Smooth muscle cell (in vitro differentiated cells): ENCODE results near the gene LY6G6F. TPM values are rescaled to one million over a fixed set of nuclear protein-coding genes. Genes with fewer than 3 reads are reported as not detected.
A peak's percentile ranks its signal among the peaks of the same experiment; 100 is the strongest.

Experiments used
- DNase-seq: peaks from one replicate; lab custom pipeline; 2025; ENCODE audit not compliant: unreplicated experiment; lab: John Stamatoyannopoulos, UW
- H2AFZ ChIP-seq: fragments of 200-600 bp; sonication (generic); 2 replicates; pipeline ENCODE4 v1.6.0; 2016; ENCODE audit warnings: antibody characterized with exemption, low read depth, mild to moderate bottlenecking
- H3F3A ChIP-seq: fragments of 200-600 bp; sonication (generic); 2 replicates; pipeline ENCODE4 v1.6.0; 2017; ENCODE audit warnings: antibody characterized with exemption, low read depth
- H3K27ac ChIP-seq: fragments of 200-600 bp; sonication (generic); 2 replicates; pipeline ENCODE4 v1.5.1; 2016; ENCODE audit warnings: low read depth, mild to moderate bottlenecking
- H3K27me3 ChIP-seq: fragments of 200-600 bp; sonication (generic); 2 replicates; pipeline ENCODE4 v1.6.1; 2016; ENCODE audit warnings: low read depth, mild to moderate bottlenecking
- H3K36me3 ChIP-seq: fragments of 200-600 bp; sonication (generic); 2 replicates; pipeline ENCODE4 v1.5.1; 2016; ENCODE audit warnings: low read depth
- H3K4me1 ChIP-seq: fragments of 200-600 bp; sonication (generic); 2 replicates; pipeline ENCODE4 v1.5.1; 2016; ENCODE audit warnings: low read depth
- H3K4me2 ChIP-seq: fragments of 200-600 bp; sonication (generic); 2 replicates; pipeline ENCODE4 v1.6.0; 2016; ENCODE audit warnings: mild to moderate bottlenecking
- H3K4me3 ChIP-seq: fragments of 200-600 bp; sonication (generic); 2 replicates; pipeline ENCODE4 v1.5.1; 2016; ENCODE audit warnings: mild to moderate bottlenecking
- H3K79me2 ChIP-seq: fragments of 200-600 bp; sonication (generic); 2 replicates; pipeline ENCODE4 v1.6.0; 2016; ENCODE audit warnings: low read depth, mild to moderate bottlenecking
- H3K9ac ChIP-seq: fragments of 200-600 bp; sonication (generic); 2 replicates; pipeline ENCODE4 v1.6.0; 2016; ENCODE audit warnings: low read depth
- H3K9me3 ChIP-seq: fragments of 200-600 bp; sonication (generic); replicated peaks from 2 replicates; pipeline ENCODE4 v1.5.1; 2016; ENCODE audit warnings: low read depth
- H4K20me1 ChIP-seq: fragments of 200-600 bp; sonication (generic); 2 replicates; pipeline ENCODE4 v1.6.0; 2016; ENCODE audit warnings: low read depth
- CTCF ChIP-seq: fragments of 200-600 bp; sonication (generic); IDR thresholded peaks from 2 replicates; pipeline ENCODE4 v1.5.1; 2017; ENCODE audit warnings: borderline replicate concordance, mild to moderate bottlenecking, antibody characterized with exemption; ENCODE audit not compliant: insufficient read depth, poor library complexity, severe bottlenecking
- WGBS: methylation state at CpG from one replicate; pipeline ENCODE4 v1.1.7; 2016; ENCODE audit warnings: low lambda C conversion rate; 5-methylcytosine and 5-hydroxymethylcytosine counted together
- polyA plus RNA-seq: library from polyadenylated mRNA; unstranded; fragments of >200 nt; fragmentation: Nextera tagmentation; extraction: Ambion mirVana; gene quantifications from 2 replicates; pipeline ENCODE4 v1.2.1, GENCODE V29; 2016
- total RNA-seq: library from RNA; depleted of rRNA; stranded (reverse); fragments of >200 nt; gene quantifications from 2 replicates; pipeline ENCODE4 v1.2.3, GENCODE V29; 2014

LY6G6F gene
- total and polyA plus RNA-seq, 2 experiments from 2014 or later = not detected

GRCh38 chr6:31677955-31678354, 28.7 kb upstream of the LY6G6F start:
- Histone ChIP-seq H3K27ac (no peak overlapping the region), H3K4me1 (peaks cover 9% of the 10 kb centered on the region), H3K4me2 (no peak overlapping the region), H3K9me3 (no peaks in the 10 kb centered on the region), H3K79me2 (no peaks in the 10 kb centered on the region), H3K36me3 (no peaks in the 10 kb centered on the region), H3K27me3 (no peaks in the 10 kb centered on the region), H3F3A (peaks cover 7% of the 10 kb centered on the region), H3K9ac (no peak overlapping the region), H3K4me3 (no peak overlapping the region), H2AFZ (no peak overlapping the region), H4K20me1 (no peaks in the 10 kb centered on the region)
- WGBS = 79% methylated on average over 8 of the region's 8 CpGs
- no peak for DNase-seq
- TF ChIP-seq CTCF = no peak

DNA sequence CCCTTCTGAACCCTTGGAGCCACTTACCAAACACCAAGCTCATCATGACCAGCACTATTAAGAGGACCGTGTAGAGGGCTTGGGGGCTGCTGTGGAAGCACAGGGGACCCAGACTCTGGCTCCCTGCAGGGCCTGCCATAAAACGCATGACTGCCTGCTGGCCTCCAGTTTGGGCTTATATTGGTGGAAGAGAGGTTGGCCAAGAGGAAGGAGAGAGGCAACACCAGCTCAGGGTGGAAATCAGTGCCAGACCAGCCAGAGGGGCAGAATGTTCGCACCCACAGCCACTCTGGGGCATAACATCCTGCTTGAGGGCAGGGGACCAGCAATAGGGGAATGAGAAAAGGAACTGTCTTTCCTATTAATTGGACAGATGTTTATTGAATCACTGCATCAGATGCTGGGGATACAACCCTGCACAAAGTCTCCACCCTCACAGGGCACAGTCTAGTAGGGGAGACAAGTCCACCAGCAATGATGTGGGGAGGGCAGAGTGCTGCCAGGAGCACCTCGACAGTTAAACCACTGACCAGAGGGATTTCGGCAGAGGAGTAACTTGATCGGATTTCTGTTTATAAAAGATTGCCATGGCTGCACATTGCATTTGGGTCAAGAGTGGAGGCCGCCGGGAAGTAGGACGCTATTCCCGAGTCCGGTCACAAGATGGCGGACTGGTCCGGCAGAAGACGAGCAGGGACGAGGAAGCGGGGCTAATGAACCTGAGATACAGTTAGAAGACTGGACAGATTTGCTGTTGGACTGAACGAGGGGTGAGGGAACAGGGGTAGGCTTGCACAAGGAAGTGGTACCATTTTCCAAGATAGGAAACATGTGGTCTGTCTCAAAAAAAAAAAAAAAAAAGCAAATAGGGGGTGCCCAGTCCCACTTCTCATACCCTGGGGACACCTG, 26.2 kb upstream of the LY6G6F start, which contains the start of gene LY6G5C:
TSS of gene LY6G5C (minus strand) at position 842 of the 909 bp plus-strand sequence. CDS start at position 148, 694 bp downstream.
- H3K9me3 ChIP-seq = no peaks in the 10 kb centered on the region
- peak within 1 kb of the TSS; percentile 60 for H3K4me3 ChIP-seq
- peak within 1 kb of the TSS; percentile 70 for H2AFZ ChIP-seq
- H3K4me1 ChIP-seq = peaks cover 14% of the 10 kb centered on the region
- peak; percentile 62 for TF ChIP-seq CTCF
- no peaks in the 10 kb centered on the region for H3F3A ChIP-seq
- H3K79me2 ChIP-seq = no peaks in the 10 kb centered on the region
- WGBS = 13% methylated on average over 17 of the region's 17 CpGs
- H3K27ac ChIP-seq = no peak within 1 kb of the TSS
- peak; percentile 28 for DNase-seq
- no peaks in the 10 kb centered on the region for H4K20me1 ChIP-seq
- H3K36me3 ChIP-seq = no peaks in the 10 kb centered on the region
- H3K27me3 ChIP-seq = no peaks in the 10 kb centered on the region
- H3K4me2 ChIP-seq = peak within 1 kb of the TSS; percentile 100
- H3K9ac ChIP-seq = peak within 1 kb of the TSS; percentile 28

- no peaks in the 10 kb centered on the region for H3F3A ChIP-seq
- H4K20me1 ChIP-seq = no peaks in the 10 kb centered on the region
- H3K27ac ChIP-seq = no peak overlapping the region
- H2AFZ ChIP-seq = peak overlapping the region; percentile 70
- H3K4me1 ChIP-seq = peaks cover 14% of the 10 kb centered on the region
- H3K9ac ChIP-seq = peak overlapping the region; percentile 28
- TF ChIP-seq CTCF = no peak
- H3K27me3 ChIP-seq = no peaks in the 10 kb centered on the region
- peak overlapping the region; percentile 100 for H3K4me2 ChIP-seq
- no peaks in the 10 kb centered on the region for H3K79me2 ChIP-seq
- 2% methylated on average over 40 of the region's 40 CpGs for WGBS
- DNase-seq = no peak
- no peaks in the 10 kb centered on the region for H3K9me3 ChIP-seq
- no peaks in the 10 kb centered on the region for H3K36me3 ChIP-seq
- H3K4me3 ChIP-seq = peak overlapping the region; percentile 60
These were observed 25.5 kb upstream of the LY6G6F start for GRCh38 chr6:31681135-31681671.
